Retina (tissue), 1 donor: Measurements from ENCODE around the gene KRT39.
"Not testable (repeated sequence)": the region's sequence is repeated elsewhere in the genome, so short reads cannot be mapped to it uniquely, and the experiment has no call there.

ENCODE experiments used
- DNase-seq: peaks from one replicate; pipeline ENCODE4 v3.0.0-alpha.2; 2016

KRT39 gene

DNA sequence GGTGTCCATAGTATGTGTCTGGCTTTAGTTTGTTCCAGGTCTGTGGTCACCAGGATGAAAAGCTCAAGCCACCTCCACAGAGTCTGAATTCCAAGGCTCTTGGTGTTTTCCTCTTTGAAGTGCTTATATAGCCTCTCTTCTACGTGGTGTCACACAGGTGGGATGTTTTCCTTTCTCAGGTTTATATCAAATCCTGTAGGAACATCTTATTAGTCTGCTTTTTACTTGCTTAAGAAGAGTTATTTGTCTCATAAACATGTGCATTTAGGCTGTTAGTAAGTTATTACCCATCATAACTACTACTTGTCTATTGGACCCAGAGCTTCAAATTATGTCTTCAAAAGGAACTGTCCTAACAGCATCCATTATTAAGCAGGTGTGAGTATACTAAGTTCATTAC, at the start of gene KRT39:
KRT39 (minus strand) TSS at position 101 of the 400 bp plus-strand sequence; CDS start at position 9, 92 bp downstream.
- DNase-seq = no peak

DNA sequence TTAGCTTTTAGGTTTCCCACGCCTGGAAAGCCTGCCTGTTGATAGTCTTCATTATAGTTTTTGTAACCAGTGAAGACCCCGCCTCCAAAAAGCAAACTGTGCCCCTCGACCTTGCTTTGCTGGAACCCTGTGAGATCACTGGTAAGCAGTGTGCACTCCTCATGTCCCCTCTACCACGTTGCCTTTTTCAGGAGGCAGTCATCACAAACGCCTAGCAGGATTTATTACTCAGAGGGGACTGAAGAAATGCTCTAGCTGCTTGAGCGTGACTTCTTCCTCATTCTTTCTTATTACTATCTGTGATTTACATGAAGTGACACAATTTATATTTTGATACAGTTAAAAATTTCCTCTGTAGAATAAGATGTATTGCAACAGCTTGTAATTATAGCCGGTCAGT, 48.7 kb upstream of the KRT39 start:
- DNase-seq = no peak

DNA sequence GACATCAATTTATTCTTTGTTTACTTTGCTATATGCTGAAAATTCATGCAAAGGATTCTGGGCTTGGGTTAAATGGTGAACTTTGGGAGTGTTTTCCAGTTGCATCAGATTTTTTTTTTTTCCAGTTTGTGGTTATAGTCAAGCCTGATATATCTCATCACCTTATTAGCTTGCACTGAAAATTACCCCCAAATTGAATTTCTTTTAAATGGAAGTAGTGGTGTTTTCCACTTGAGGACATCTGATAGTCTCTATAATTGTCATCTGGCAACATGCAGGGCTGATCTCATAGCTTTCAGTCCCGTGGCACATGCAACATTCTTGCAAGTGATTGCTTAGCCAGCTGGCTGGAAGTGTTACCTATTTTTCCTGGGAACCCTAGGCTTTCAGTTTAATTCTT, 46.9 kb upstream of the KRT39 start:
- no peak for DNase-seq

DNA sequence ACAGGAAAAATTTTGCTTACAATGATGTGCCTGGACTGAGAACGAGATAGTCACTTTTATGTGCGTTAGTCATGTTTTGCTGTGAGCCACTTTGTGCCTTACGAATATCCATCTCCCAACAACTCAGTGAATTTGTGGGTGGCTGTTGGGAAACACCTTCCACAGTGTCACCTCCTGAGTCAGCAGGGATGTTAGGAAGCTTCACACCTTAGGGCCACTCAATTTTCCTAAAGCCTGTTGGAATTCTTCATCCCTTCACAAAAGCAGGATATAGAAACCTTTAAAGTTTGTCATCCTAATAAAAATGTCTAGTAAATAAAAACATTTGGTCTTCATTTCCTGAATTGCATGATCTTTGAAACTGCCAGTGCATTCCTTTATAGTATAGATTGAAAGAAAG, 46.4 kb upstream of the KRT39 start:
- no peak for DNase-seq

DNA sequence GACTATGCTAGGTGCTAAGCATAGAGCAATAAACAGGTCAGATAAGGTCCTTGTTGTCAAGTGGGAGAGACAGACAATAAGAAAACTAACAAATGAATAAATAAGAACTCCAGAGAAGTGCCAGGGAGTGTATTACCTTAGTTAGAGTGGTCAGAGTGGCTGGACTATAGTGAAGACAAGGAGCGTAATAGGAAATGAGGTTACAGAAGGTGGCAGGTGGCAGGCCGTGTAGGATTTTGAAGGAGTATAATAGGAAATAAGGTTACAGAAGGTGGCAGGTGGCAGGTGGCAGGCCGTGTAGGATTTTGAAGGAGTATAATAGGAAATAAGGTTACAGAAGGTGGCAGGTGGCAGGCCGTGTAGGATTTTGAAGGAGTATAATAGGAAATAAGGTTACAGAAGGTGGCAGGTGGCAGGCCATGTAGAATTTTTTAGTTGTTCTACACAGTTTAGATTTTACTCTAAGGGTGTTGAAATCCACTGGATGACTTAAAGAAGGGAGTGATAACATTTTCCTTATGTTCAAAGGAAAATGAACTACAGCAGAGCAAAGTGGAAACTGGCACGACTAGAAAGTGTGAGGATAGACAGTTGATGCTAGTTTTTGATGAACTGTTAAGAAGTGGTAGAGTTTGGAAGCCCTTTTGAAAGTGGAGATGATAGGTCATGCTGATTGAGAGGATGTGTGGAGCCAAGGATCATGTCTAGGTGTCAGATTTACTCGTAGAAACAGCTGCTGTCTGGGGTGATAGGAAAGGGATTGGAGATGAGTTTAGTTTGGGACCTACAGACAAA, 45.8 kb upstream of the KRT39 start:
- no peak for DNase-seq

DNA sequence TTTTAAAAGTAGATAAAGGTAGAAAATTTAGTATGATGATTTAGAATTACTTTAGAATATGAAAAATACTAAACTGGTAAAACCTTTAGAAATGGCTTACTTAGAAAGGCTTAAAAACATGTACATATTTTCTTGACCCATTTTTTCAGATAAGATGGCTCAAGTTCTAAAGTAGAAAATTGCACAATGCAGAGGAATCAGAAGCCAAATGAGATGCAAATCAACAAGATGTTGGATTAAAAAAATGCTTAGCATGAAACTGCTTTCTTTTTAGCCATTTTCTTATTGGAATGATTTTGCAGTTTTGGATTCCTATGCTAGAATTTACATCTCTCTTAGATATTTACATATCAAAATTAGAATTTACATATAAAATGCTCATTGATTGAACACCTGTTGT, 43.7 kb upstream of the KRT39 start:
- no peak for DNase-seq

DNA sequence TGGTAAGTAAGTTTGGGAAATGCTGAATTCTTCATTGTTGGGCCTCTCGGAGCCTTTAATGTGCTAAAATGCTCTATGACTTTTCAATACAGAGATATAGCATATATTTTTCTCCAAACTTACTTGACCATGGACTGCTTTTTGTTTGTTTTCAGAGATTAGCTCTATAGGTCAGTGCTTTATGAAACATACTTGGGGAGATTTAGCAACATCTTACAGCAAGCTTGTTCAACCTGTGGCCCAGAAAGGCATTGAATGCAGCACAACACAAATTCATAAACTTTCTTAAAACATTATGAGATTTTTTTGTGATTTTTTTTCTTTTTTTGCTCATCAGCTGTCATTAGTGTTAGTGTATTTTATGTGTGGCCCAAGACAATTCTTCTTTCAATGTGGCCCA, 43.2 kb upstream of the KRT39 start:
- no peak for DNase-seq

DNA sequence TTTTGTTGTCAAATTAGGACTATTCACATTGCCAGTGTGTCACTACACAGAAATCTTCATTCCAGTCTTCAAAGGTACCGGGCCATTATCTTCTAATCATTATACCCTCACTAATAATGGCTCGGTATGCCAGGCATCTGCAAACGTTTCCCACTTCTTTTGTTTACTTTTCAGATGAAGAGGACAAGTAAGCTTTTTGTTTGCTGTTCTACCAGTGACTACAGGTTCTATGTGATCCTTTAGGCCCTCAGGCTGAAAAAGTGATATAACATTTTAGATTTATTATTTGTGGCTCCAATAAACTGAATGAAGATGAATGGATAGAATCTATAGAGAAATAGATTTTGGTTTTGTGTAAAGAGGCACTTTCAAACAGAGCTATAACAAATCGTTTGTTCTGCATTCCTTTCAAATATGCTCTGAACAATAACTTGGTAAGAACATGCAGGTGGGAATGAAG, 42.6 kb upstream of the KRT39 start:
- no peak for DNase-seq

DNA sequence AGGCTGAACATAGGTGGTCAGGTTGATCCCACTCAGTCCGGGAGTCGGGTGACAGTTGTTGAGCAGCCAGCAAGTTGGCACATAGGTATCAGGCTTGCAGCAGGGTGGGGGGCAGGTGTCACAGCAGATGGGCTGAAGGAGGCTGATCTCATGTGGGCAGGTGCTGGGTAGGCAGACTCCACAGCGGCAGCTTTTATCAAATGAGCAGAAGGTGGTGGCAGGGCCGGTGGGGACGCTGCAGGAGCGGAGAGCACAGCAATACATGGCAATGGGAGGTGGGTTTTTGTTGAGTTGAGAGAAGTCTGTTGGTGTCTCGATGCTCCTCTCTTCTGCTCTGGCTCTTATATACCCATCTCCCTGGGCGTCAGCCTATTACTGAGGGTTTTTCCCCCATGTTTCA, 42.1 kb upstream of the KRT39 start, which contains the start of gene KRTAP3-1:
KRTAP3-1 (minus strand) TSS at position 318 of the 400 bp plus-strand sequence; CDS start at position 264, 54 bp downstream.
- no peak for DNase-seq

DNA sequence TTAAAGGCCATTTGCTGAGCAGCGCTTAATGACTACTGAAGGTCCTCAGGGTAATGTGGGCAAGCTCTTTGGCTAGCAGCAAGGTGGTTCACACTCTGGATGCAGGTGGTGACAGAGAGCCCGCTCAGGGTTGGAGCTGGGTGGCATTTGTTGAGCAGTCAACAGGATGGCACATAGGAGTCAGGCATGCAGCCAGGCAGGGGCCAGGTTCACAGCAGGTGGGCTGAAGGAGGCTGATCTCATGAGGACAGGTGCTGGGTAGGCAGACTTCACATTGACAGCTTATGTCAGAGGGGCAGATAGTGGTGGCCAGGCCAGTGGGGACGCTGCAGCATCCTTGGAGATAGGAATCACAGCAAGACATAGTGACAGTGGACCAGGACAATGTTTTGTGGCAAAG, 37.6 kb upstream of the KRT39 start:
- DNase-seq = no peak

DNA sequence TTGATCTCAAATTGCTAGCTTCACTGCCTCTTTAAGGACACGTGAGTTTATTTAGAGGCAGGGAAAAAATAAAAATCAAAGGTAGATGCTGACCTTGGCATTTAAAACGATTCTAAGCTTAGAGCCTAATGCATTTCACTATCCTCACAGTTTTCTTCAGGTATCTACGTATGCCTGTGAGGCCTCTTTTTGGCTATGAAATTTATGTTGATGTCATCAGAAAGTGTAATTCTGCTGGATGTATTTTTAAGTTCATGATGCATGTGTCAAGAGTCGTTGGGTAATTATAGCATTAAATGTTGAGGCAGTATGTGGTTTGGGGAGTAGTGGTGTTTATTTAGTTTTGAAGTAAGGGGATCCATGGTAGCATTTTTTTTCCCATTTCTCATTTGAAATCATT, 37.2 kb upstream of the KRT39 start:
- DNase-seq = no peak

DNA sequence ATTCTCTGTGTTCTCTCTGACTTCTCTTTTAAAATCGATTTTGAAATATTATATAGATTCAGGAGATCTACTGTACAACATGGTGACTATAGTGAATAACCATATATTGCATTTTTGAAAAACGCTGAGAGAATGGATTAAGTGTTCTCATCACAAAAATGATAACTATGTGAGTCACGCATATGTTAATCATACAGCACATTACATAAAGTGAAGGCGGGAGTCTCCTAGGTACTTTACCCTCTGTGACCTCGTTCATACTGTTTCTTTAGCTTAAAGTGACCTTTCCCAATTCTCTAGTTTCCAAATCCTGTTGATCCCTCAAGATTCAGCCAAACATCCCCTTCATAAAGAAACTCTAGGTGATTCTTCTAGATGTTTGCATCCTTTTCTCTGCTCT, 36.1 kb upstream of the KRT39 start:
- DNase-seq = no peak

DNA sequence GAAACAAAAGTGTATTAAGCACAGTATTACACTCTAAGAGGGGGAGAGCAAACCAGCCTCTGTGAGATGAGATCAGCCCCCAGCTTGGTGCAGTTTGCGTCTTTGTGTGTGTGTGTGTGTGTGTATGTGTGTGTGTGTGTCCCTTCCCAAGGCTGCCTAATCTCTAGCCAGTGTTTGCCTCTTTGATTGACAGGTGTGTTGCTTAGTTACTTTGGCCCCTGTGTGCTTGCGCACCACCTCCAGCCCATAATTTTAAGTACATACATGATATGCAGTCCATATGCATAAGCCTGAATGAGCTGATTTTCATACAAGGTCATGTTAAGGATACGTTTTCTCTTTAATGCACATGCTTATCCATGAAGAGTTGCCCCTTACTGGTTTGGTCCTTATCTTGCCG, 35.0 kb upstream of the KRT39 start:
- no peak for DNase-seq

DNA sequence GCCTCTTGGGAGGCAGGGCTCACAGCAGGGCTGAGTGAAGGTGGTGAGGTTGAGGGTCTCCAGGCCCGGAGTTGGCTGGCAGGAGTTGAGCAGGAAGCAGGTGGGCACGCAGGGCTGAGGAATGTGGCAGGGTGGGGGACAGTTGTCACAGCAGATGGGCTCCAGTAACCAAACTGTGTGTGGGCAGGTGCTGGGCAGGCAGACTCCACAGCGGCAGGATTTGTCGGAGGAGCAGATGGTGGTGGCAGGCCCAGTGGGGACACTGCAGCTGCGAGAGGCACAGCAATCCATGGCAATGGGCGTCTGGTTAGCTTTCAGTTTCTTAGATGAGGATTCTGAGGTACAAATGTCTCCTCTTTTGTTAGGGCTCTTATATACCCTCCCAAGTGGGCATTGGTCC, 32.8 kb upstream of the KRT39 start, which contains the start of gene KRTAP3-2:
KRTAP3-2 (minus strand) TSS at position 344 of the 400 bp plus-strand sequence; CDS start at position 291, 53 bp downstream.
- DNase-seq = not testable (repeated sequence)

DNA sequence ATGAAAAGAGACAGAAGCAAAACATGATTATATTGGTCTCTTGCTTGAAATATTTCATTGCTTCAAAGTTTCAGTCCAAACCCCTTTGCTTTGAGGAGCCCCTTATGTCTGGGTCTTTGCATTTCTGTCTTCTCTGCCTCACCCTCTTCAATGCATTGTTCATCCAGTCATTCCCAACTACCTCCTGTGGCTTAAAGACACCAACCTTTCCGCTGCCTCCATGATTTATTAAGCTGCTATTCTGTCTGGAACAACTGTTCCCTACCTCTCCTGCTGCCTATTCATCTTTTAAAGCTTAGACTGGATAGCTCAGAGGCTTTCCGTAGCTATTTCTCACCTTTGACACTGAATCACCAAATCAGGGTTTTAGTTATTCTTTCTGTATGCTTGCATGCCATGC, 30.6 kb upstream of the KRT39 start:
- DNase-seq = no peak

DNA sequence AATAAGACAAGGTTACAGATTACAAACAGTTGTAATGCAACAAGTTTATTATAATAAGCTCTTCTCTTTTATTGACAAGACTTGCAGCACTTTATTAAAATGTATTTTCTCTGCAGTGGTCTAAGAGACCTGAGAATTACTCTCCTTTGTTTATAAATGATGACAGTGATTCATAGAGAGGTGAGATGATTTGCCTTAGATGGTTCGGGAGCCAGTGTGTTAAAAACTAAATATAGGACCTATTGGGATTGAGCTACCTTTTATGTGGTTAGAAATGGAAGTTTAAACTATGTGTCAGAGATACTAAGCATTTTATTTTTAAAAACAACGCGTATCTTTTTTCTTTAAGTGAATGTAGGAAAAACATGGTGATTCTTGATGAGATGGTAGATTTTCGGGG, 30.1 kb upstream of the KRT39 start:
- no peak for DNase-seq

DNA sequence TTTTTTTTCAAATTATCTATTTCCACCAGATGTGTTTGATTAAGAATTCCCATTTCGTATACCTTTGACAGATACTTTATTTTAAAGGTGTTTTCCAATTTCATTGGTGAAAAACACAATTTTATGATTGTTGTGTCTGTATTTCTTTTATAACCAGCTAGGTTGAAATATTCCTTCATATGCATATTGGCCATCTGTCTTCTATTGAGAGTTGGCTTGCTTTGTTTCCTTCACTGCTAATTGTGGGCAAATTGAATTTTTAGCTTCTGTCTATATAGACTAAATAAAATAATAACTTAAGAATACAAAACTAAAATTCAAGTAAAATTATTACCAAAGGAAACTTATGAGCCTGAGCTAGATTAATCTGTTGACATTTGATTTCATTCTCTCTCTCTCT, 28.4 kb upstream of the KRT39 start:
- no peak for DNase-seq

DNA sequence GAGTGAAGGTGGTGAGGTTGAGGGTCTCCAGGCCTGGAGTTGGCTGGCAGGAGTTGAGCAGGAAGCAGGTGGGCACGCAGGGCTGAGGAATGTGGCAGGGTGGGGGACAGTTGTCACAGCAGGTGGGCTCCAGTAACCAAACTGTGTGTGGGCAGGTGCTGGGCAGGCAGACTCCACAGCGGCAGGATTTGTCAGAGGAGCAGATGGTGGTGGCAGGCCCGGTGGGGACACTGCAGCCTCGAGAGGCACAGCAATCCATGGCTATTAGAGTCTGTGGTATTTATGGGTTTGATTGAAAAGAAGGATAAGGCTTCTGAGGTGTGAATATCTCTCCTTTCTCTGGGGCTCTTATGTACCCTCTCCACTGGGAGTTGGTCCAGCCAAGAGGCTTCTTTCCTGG, 27.1 kb upstream of the KRT39 start, which contains the start of gene KRTAP3-3:
KRTAP3-3 (minus strand) TSS at position 326 of the 400 bp plus-strand sequence; CDS start at position 259, 67 bp downstream.
- DNase-seq = no peak

DNA sequence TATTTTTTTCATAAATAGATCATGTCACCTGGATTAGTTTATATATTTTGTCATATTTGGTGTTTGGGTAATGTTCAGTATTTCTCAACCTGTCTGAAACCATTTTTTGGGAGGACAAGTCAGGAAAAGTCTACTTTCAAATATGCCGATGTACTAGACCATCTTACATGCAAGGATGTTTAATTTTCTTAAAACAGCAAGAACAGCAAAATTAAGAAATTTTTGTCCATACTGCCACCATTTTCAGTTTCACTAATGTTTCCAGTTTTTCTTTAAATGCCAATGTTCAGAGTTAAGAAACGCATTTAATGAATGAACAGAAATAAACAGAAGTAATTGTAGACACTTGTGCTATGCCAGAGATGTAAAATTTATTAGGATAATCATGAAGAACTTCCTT, 26.3 kb upstream of the KRT39 start:
- no peak for DNase-seq

DNA sequence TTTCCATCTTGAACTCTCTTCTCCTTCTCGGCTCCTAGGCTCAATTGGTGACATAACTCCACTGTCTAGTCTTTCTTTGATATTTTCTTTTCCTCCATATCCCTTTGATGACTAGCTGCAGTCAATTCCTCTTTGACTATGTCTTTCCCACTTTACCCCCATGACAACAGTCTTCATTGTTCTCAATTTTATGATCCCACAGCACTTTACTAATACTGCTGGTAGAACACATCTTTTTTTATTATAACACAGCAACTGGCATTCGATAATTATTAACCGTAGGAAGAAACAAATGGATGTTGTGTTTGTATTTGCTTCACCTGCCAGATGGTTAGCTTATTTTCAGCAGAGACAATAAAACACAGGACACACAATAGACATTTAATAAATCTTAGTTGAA, 25.9 kb upstream of the KRT39 start:
- DNase-seq = no peak

DNA sequence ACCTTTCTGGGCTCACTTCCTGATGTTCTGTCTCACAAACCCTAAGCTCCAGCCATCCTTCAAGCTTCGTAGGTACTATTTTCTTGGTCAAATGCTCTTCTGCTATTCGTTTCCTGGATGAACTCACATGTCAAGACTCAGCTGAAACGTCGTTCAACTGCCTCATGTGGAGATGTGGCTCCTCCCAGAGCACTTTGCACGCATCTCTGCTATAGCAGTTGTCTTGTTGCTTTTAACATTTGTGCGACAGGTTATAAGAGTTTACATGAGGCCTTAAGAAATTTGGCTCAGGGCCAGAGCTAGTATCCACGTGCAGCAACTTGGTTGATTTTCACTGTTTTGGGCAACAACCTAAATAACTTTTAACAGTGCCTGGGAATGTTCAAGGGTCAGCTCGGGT, 20.2 kb upstream of the KRT39 start:
- DNase-seq = no peak

DNA sequence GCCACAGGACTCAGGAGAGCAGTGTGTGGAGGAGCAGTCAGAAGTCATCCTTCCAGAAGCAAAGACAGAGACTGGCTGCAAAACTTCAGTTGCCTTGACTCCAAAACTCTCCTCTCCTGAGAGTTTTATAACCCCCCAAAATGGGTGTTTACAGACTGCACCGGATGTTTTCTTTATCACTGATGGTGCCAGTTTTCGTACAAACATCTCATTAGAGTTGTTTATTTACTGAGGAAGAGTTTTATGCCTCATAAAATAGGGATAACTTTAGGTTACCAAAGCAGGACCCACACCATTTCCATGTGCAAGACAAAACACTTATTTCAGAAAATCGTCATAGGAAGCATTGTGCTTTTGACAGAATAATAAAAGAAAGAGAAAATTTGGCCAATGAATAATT, 17.5 kb upstream of the KRT39 start, which contains the start of gene KRT40:
KRT40 (minus strand) TSS at position 101 of the 400 bp plus-strand sequence; CDS start at position 48, 53 bp downstream.
- no peak for DNase-seq

DNA sequence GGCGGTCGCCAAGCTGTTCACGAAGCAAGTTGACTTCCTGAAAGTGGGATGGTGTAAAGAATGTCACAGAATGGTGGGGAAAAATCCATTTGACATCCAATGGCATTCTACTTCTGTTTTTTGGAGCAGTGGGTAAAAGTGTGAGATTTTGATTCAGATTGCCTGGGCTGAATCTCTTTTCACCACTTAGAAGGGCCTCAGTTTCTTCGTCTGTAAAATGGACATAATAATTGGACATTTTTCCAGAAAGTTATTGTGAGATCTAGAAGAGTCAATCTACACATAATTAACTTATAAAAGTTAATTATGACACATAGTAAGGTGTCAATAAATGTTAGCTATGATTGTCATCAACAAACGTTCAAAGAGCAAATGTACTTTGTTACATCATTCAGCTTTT, 14.4 kb upstream of the KRT39 start:
- DNase-seq = no peak

DNA sequence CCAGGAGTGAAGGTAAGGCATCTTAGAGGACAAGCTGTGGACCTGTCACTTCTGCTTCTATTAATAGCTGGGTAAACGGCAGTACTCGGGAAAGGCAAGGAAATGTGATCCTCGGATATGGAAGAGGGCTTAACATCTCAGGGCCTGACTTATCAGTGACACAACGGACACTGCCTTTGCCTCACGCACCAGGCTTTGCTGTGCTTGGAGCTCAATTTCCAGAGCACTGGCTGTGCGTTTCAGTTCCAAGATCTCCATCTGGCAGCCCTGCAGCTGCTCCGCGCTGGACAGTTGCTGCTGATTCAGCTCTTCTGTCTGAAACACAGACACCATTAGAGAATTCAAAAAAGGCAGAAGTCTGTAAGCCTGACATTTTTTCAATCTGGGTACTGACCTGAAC, 13.8 kb upstream of the KRT39 start:
- peak; percentile 70 for DNase-seq

DNA sequence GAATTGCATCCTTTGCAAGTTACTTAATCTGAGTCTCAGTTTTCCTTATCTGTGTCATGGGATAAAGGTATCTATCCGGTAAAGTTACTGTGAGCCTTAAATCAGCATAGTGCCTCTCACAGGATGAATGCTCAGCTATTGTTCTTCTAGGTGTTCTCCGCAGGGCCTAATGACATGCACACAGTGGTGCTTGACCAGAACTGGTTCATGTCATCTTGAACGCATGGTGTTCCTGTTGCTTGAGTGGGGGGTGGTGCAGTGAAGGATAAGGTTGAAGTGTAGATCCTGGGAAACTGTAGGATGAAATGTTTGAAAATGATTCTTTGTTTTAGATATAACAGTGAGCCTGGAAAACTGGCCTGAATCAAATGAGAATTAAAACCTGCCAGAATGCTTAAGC, 13.4 kb upstream of the KRT39 start:
- no peak for DNase-seq
